GM12865 (cell line): ENCODE data around the gene GRID2.

Source experiments
- DNase-seq: peaks from one replicate; pipeline ENCODE4 v3.0.0; 2010; ENCODE audit warnings: low read depth
- H3K4me3 ChIP-seq: 2 replicates; pipeline ENCODE4 v1.5.1; 2011; ENCODE audit warnings: mild to moderate bottlenecking, low read depth, low read length, control low read depth
- TF ChIP-seq, protein P1 (sequence below): IDR thresholded peaks from 2 replicates; pipeline ENCODE4 v1.5.1; 2011; ENCODE audit warnings: low read length, control low read depth, low read depth, inconsistent platforms; ENCODE audit not compliant: insufficient read depth; ENCODE audit errors: missing control alignments

GRID2 gene

DNA sequence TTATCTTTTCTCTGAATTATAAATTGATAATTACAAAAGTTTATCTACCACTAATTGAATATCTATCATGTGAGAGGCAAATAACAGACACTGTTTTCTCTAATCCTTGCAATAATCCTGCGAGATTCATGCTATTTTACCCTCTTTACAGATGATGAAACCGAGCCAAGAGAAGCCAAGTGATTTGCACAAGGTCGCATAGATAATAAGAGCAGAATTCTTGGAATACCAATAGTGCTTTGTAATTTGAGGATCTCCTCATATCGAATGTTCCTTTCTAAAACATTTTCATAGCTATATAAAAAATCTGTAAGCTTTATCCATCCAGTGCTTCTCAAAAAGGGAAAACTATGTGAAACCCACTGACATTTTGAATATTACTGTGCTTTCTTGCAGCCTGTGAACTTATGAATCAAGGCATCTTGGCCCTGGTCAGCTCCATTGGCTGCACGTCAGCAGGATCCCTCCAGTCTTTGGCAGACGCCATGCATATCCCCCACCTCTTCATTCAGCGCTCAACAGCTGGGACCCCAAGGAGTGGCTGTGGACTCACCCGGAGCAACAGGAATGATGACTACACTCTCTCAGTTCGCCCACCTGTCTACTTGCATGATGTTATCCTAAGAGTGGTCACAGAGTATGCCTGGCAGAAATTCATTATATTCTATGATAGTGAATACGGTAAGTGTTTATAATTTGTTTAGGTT, 781.0 kb downstream of the GRID2 start:
- TF ChIP-seq, protein P1, sequence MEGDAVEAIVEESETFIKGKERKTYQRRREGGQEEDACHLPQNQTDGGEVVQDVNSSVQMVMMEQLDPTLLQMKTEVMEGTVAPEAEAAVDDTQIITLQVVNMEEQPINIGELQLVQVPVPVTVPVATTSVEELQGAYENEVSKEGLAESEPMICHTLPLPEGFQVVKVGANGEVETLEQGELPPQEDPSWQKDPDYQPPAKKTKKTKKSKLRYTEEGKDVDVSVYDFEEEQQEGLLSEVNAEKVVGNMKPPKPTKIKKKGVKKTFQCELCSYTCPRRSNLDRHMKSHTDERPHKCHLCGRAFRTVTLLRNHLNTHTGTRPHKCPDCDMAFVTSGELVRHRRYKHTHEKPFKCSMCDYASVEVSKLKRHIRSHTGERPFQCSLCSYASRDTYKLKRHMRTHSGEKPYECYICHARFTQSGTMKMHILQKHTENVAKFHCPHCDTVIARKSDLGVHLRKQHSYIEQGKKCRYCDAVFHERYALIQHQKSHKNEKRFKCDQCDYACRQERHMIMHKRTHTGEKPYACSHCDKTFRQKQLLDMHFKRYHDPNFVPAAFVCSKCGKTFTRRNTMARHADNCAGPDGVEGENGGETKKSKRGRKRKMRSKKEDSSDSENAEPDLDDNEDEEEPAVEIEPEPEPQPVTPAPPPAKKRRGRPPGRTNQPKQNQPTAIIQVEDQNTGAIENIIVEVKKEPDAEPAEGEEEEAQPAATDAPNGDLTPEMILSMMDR = no peak
- DNase-seq = no peak
- no peak overlapping the region for H3K4me3 ChIP-seq

DNA sequence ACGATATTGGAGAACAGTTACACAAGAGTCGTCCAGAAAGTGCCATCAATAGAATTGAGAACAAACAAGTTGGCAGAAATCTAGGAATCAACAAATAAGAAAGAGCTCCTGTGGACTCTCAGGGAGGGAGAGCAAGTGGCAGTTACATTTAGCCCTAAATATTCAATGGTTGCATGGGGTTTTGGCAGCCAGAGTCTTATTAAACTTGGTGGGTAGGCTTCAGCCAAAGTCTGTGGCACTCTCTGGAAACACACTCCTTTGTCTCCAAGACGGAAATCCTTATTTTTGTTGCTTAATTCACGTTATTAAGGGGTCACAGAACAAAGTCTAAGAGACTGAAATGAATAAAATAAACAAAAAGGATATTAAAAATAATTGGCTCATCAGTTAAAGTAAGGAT, 782.6 kb downstream of the GRID2 start:
- DNase-seq = no peak
- TF ChIP-seq, protein P1 = no peak
- H3K4me3 ChIP-seq = no peak overlapping the region

DNA sequence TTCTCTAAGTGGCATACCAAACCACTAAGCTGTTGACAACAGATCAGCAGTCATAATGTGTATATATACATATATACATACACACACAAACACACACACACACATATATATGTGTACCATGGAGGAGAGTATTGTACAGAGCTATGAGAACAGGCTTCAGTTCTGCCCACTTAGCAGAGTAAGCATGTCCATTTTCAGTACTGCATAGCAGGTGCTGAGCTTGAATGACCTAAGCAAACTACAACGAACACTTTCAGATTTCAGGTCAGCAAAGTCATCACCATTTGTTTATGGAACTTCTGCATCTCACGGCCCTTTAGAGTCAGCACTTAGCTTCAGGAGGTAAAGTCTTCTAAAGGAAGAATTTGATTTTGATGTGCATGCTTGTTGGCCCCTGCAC, 789.0 kb downstream of the GRID2 start:
- TF ChIP-seq, protein P1 = no peak
- H3K4me3 ChIP-seq = no peak overlapping the region
- peak; percentile 2 for DNase-seq

DNA sequence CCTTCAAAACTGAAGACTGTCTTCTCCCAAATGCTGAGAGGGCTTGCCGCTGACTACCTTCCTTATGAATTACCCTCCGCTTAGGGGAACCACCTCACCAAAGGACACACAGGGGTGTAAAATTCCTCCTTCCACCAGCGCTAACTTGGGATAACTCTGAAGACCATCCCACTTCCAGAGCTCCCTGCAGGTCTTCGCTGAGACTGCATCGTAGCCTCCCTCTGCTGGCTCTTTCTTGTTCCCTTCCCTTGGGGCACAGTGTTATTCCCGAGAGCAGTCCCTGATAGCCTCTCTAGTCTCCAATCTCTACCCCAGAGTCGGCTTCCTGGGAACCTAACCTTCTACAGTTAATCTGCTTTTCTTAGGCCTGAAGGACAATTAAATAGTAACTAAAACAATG, 799.3 kb downstream of the GRID2 start:
- H3K4me3 ChIP-seq = no peak overlapping the region
- DNase-seq = no peak
- TF ChIP-seq, protein P1 = no peak

DNA sequence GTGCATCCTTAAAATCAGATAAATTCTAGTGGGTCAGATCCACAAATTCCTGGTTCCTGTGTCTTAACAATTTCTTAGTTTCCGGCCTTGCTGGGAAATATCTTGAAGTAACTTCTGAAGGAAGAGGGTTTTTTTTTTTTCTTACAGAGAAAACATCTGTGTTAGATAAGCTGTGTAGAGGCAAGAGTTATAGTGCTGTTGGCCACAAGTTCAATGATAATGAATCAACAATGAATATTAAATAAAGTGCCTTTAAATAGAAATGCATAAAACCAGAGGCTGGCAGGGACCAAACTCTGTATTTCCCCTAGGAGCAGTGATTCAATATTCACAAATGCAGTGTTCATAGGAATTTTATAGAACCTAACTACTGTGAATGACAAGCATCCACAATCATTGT, 812.9 kb downstream of the GRID2 start:
- TF ChIP-seq, protein P1 = no peak
- no peak for DNase-seq
- no peak overlapping the region for H3K4me3 ChIP-seq

DNA sequence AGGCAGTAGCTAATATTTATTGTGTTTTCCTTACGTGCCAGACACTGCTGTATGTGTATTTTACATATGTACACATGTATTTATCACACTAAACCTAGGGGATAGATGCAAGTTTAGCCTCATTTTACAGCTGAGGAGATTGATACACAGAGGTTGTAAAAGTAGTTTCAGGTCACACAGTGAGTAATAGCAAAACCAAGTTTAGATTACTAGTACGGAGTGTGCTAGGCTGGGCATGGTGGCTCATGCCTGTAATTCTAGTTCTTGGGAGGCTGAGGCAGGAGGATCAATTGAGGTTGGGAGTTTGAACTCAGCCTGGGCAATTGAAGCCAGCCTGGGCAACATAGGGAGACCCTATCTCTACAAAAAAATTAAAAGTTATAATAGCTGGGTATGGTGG, 823.7 kb downstream of the GRID2 start:
- no peak overlapping the region for H3K4me3 ChIP-seq
- DNase-seq = no peak
- TF ChIP-seq, protein P1 = no peak

DNA sequence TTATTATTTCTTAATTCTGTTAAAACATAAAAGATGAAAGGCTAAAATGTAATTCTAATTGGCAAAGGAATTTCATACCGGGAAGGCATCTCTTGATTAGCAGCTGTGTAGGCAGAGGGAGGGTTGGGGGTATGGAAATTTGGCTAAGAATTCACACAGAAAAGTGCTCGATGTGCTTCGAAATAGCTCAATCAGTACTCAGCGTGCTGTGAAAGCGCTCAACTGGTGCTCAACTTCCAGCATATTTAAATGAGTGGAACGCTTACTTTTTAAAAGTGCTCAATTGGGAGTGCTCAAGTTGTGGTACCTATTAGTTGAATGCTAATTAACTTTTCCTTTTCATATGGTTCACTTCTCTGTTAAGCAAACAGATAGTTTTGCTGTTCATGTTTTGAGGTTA, 828.9 kb downstream of the GRID2 start:
- TF ChIP-seq, protein P1 = no peak
- no peak overlapping the region for H3K4me3 ChIP-seq
- no peak for DNase-seq
